ENCODE data around the gene ZNF496.
"Not testable (repeated sequence)": the region's sequence is repeated elsewhere in the genome, so short reads cannot be mapped to it uniquely, and the experiment has no call there.

DNA sequence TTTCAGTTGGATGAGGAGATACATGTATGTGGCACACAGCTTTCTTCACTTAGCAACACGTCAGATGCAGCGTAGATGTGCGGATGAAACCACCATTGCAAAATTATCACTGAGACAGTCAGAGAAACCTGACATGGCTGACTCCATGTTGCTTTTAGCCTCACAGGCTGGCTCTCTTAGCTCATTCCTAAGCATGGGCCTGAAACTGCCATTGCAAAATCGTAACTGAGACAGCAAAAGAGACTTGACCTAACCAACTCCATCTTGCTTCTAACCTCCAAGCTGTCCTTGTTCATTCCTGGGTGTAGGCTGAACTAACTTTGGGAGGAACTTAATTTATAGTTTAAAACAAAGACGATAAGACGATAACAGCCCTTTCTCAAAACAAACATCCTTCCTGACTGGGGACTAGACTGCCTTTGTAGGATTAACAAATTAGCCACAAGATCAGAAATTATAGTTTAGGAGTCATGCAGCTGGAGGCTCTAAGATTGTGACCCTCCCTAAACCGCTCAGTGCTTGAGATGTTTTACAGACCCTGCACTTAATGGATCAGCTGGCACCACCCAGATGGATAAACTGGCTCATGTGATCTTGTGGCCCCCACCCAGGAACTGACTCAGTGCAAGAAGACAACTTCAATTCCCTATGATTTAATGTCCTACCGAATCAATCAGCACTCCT is 43.1 kb upstream of the ZNF496 start:
- TF ChIP-seq EZH2 (IDR thresholded peaks at IDR 0.05; ENCODE audit: low read length, missing control alignments) = not testable (repeated sequence)
- TF ChIP-seq, protein P1, sequence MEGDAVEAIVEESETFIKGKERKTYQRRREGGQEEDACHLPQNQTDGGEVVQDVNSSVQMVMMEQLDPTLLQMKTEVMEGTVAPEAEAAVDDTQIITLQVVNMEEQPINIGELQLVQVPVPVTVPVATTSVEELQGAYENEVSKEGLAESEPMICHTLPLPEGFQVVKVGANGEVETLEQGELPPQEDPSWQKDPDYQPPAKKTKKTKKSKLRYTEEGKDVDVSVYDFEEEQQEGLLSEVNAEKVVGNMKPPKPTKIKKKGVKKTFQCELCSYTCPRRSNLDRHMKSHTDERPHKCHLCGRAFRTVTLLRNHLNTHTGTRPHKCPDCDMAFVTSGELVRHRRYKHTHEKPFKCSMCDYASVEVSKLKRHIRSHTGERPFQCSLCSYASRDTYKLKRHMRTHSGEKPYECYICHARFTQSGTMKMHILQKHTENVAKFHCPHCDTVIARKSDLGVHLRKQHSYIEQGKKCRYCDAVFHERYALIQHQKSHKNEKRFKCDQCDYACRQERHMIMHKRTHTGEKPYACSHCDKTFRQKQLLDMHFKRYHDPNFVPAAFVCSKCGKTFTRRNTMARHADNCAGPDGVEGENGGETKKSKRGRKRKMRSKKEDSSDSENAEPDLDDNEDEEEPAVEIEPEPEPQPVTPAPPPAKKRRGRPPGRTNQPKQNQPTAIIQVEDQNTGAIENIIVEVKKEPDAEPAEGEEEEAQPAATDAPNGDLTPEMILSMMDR (conservative IDR thresholded peaks at IDR 0.05 in 1 of 2, IDR thresholded peaks at IDR 0.05 in 1 of 2; ENCODE audit: low read depth in 1 of 2, low read length in 2 of 2) = not testable (repeated sequence)

Measured in fibroblast of lung (primary cell).